HG02884 (cell line): ENCODE results near the gene DR1.
"Not testable (repeated sequence)": the region's sequence is repeated elsewhere in the genome, so short reads cannot be mapped to it uniquely, and the experiment has no call there.

Experiments
- ATAC-seq: cut with Tn5 transposase; IDR thresholded peaks from one replicate; pipeline ENCODE4 v1.9.1; 2021; ENCODE audit warnings: mild to moderate bottlenecking, moderate library complexity; ENCODE audit not compliant: unreplicated experiment

The DR1 gene

GRCh38 chr1:93374334-93375106 is 28.8 kb downstream of the DR1 start:
- ATAC-seq = no peak

GRCh38 chr1:93384656-93385055 is 38.9 kb downstream of the DR1 start:
- ATAC-seq = no peak

- not testable (repeated sequence) for ATAC-seq
These were observed 40.6 kb downstream of the DR1 start for GRCh38 chr1:93386268-93386667.

DNA sequence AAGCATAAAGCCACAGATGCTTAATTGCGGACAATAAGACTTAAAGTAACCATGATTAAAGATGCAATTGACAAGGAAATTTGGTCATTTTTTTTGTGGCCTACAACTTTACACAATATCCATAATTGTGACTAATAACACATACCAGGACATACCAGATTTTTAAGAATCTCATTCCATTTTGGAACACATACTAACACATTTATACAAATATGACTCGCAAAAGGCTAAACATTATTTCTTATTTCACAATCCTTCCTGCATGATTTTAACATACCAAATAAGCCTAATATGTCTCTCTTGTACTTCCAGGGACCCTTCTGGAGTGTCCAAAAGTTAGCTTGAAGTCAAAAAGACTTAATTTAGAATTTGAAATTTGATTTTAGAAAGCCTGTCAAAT is 48.8 kb downstream of the DR1 start:
- ATAC-seq = no peak

DNA sequence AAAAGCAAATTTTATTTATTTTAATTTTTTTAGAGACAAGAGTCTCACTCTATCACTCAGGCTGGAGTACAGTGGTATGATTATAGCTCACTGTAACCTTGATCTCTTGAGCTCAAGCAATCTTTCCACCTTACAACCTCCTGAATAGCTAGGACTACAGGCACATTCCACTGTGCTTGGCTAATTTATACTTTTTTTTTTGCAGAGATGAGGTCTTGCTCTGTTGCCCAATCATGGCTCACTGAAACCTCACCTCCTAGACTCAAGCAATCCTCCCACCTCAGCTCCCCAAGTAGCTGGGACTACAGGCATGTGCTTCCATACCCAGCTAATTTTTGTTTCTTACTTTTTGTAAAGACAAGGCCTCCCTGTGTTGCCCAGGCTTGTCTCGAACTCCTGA is 49.5 kb downstream of the DR1 start:
- no peak for ATAC-seq

DNA sequence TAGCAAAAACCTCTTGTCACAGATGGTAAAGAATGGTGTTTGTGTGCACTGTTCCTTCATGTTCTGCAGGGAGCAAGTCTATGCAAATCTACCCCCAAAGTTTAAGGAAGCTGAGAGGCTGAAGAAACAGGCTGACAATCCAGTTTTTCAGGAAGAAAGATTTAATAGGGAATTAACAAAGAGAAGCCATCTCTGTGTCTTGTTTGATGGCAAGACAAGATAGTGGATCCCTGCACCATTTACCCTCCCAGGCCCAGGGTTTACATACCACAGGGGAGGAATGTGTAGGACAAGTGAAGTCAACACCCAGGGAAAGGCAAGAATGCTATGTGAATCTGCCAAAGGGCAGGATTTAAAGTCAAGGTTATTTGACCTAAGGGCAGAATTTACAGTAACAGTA is 54.1 kb downstream of the DR1 start:
- no peak for ATAC-seq

DNA sequence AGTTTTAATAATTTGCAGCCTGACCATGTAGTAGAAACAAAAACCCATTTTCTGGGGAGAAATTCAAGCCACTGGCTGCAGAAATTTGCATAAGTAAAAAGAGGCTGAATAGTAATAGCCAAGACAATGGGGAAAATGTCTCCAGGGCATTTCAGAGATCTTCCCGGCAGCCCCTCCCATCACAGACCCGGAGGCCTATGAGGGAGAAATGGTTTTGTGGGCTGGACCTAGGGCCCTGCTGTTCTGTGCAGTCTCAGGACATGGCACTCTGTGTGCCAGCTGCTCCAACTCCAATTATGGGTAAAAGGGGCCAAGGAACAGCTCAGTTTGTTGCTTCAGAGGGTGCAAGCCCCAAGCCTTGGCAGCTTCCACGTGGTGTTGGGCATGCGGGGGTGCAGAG is 62.5 kb downstream of the DR1 start:
- ATAC-seq = no peak

- no peak for ATAC-seq
These were observed 65.3 kb downstream of the DR1 start for GRCh38 chr1:93411000-93411399.

DNA sequence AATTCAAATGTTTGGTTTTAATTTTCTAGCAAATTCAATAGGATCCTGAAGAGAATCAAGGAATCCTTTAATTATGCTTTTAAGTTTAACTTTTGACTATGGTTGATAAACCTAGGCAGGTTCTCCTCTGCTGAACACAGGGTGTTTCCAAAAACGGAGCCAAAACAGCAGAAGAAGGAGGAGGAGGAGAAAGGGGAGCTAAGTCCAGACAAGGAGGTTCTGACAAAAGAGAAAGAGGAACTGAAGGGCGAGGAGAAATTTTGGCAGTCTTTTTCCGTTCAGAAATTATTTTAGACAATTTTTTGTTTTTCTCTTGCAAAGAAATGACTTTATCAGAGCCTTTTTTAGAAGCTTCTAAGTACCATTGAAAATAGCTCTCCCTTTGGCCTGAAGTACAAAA is 69.0 kb downstream of the DR1 start:
- no peak for ATAC-seq

DNA sequence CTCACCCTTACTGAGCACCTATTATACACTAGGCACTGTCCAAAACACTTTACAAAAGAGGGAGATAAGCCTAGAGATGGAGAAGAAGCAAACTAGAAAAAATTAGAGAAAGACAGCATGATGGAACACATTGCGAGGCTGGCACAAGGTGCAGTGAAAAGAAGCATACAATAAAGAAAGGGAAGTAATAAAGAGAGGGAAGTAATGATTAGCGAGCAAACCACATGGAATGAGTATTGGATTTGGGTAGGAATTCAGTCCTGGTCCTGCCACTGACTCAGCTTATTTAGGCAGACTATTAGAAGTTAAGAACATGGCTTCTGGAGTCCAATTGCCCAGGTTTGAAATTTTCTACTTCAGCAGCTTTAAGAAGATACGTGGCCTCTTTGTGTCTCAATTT is 69.6 kb downstream of the DR1 start:
- no peak for ATAC-seq

DNA sequence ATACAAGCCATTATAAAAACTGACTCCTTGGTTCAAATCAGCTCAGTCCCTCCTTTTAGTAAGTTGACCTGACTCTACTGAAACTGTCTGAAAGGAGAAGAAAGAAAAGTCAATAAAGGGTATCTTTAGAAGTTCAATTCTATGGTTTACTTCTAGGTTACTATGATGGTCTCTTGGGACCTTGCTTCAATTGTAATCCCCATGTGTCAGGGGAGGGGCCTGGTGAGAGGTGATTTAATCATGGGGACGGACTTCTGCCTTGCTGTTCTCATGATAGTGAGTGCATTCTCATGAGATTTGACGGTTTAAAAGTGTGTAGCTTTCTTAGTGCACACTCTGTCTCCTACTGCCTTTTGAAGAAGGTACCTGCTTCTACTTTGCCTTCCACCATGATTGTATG is 70.5 kb downstream of the DR1 start:
- ATAC-seq = no peak
